ENCODE results near the gene HNRNPA1. TPM values are rescaled to one million over a fixed set of nuclear protein-coding genes. Genes with fewer than 3 reads are reported as not detected.
A peak's percentile ranks its signal among the peaks of the same experiment; 100 is the strongest.

Gene HNRNPA1
- total and polyA plus RNA-seq, 9 of the 15 experiments (the other 6 are each of a cell fraction or from before 2014, with no cell fraction given): 1,166 to 2,703 (median 1,815) TPM

- TF ChIP-seq, protein P1, sequence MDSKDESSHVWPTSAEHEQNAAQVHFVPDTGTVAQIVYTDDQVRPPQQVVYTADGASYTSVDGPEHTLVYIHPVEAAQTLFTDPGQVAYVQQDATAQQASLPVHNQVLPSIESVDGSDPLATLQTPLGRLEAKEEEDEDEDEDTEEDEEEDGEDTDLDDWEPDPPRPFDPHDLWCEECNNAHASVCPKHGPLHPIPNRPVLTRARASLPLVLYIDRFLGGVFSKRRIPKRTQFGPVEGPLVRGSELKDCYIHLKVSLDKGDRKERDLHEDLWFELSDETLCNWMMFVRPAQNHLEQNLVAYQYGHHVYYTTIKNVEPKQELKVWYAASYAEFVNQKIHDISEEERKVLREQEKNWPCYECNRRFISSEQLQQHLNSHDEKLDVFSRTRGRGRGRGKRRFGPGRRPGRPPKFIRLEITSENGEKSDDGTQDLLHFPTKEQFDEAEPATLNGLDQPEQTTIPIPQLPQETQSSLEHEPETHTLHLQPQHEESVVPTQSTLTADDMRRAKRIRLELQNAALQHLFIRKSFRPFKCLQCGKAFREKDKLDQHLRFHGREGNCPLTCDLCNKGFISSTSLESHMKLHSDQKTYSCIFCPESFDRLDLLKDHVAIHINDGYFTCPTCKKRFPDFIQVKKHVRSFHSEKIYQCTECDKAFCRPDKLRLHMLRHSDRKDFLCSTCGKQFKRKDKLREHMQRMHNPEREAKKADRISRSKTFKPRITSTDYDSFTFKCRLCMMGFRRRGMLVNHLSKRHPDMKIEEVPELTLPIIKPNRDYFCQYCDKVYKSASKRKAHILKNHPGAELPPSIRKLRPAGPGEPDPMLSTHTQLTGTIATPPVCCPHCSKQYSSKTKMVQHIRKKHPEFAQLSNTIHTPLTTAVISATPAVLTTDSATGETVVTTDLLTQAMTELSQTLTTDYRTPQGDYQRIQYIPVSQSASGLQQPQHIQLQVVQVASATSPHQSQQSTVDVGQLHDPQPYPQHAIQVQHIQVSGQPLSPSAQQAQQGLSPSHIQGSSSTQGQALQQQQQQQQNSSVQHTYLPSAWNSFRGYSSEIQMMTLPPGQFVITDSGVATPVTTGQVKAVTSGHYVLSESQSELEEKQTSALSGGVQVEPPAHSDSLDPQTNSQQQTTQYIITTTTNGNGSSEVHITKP (IDR thresholded peaks at IDR 0.05; ENCODE audit: partially characterized antibody): peak; percentile 66
- TF ChIP-seq BCL6 (CRISPR knock-in tag; IDR thresholded peaks at IDR 0.05) (no peak), DIDO1 (tag; IDR thresholded peaks at IDR 0.05; ENCODE audit: low read depth) (no peak), NFRKB (IDR thresholded peaks at IDR 0.05; ENCODE audit: low read depth) (peak; percentile 100), DPF2 (IDR thresholded peaks at IDR 0.05) (0 out of 2 replicates have a peak, but pooled peaks have one; percentile 5), BRF1 (IDR thresholded peaks at IDR 0.05; ENCODE audit: borderline replicate concordance, extremely low read depth, insufficient read length) (no peak), ELF1 (tag; IDR thresholded peaks at IDR 0.05) (peak; percentile 95), BMI1 (IDR thresholded peaks at IDR 0.05; ENCODE audit: low read length) (peak; percentile 76), ERF (CRISPR knock-in tag; IDR thresholded peaks at IDR 0.05) (peak; percentile 85), ZNF75A (CRISPR knock-in tag; IDR thresholded peaks at IDR 0.05) (no peak), PHTF2 (CRISPR knock-in tag; IDR thresholded peaks at IDR 0.05) (no peak; the same call in 1 of the 2 replicates), ZNF324 (CRISPR knock-in tag; IDR thresholded peaks at IDR 0.05) (0 out of 2 replicates have a peak, but pooled peaks have one; percentile 7), SLC30A9 (CRISPR knock-in tag; IDR thresholded peaks at IDR 0.05) (no peak), ZBTB49 (CRISPR knock-in tag; IDR thresholded peaks at IDR 0.05; ENCODE audit: borderline replicate concordance) (no peak), NCOA2 (IDR thresholded peaks at IDR 0.05; ENCODE audit: partially characterized antibody in 2 of 2) (no peak), RBM25 (IDR thresholded peaks at IDR 0.05; ENCODE audit: low read depth, low read length, severe bottlenecking) (peak; percentile 87), GATAD2A (IDR thresholded peaks at IDR 0.05) (no peak), E2F6 (IDR thresholded peaks at IDR 0.05; ENCODE audit: borderline replicate concordance in 1 of 2, extremely low read depth in 1 of 2, insufficient read depth in 1 of 2, insufficient read length in 1 of 2, low read depth in 1 of 2, low read length in 1 of 2, poor library complexity in 1 of 2, severe bottlenecking in 1 of 2) (peak; percentile 11 to 16)
- TF ChIP-seq, protein P2, sequence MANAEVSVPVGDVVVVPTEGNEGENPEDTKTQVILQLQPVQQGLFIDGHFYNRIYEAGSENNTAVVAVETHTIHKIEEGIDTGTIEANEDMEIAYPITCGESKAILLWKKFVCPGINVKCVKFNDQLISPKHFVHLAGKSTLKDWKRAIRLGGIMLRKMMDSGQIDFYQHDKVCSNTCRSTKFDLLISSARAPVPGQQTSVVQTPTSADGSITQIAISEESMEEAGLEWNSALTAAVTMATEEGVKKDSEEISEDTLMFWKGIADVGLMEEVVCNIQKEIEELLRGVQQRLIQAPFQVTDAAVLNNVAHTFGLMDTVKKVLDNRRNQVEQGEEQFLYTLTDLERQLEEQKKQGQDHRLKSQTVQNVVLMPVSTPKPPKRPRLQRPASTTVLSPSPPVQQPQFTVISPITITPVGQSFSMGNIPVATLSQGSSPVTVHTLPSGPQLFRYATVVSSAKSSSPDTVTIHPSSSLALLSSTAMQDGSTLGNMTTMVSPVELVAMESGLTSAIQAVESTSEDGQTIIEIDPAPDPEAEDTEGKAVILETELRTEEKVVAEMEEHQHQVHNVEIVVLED (CRISPR knock-in tag; IDR thresholded peaks at IDR 0.05): peak; percentile 84
Observed at GRCh38 chr12:54324617-54325441, 44.3 kb downstream of the HNRNPA1 start, which contains the start of gene COPZ1 (continued).

Measured in K562 (cell line).